Medulla oblongata (tissue), 1 donor: ENCODE measurements around the gene TMEM255B.
A peak's percentile ranks its signal among the peaks of the same experiment; 100 is the strongest.

Experiments
- DNase-seq: peaks from one replicate; pipeline ENCODE4 v3.0.0-alpha.2; 2015; ENCODE audit errors: extremely low spot score

The TMEM255B gene

GRCh38 chr13:113849546-113849945 is 90.5 kb downstream of the TMEM255B start:
- DNase-seq, result no peak

GRCh38 chr13:113849981-113850721 is 91.1 kb downstream of the TMEM255B start:
- DNase-seq, result no peak

GRCh38 chr13:113850722-113851479 is 91.9 kb downstream of the TMEM255B start:
- no peak for DNase-seq

- no peak for DNase-seq
These were observed 92.4 kb downstream of the TMEM255B start for GRCh38 chr13:113851480-113851803.

GRCh38 chr13:113851826-113852535 is 93.0 kb downstream of the TMEM255B start:
- DNase-seq, result no peak

- no peak for DNase-seq
These were observed 93.8 kb downstream of the TMEM255B start for GRCh38 chr13:113852536-113853517.

- no peak for DNase-seq
These were observed 94.7 kb downstream of the TMEM255B start for GRCh38 chr13:113853518-113854237.

GRCh38 chr13:113854238-113855011 is 95.4 kb downstream of the TMEM255B start:
- peak; percentile 76 for DNase-seq

- no peak for DNase-seq
These were observed 96.2 kb downstream of the TMEM255B start for GRCh38 chr13:113855012-113855921.

- DNase-seq, result no peak
These were observed 97.1 kb downstream of the TMEM255B start for GRCh38 chr13:113855931-113856715.

- DNase-seq, result no peak
These were observed 97.7 kb downstream of the TMEM255B start for GRCh38 chr13:113856716-113857065.

GRCh38 chr13:113857531-113858195 is 98.6 kb downstream of the TMEM255B start:
- DNase-seq, result no peak

GRCh38 chr13:113859311-113860050 is 100.5 kb downstream of the TMEM255B start:
- DNase-seq, result no peak

- DNase-seq, result no peak
These were observed 101.1 kb downstream of the TMEM255B start for GRCh38 chr13:113860051-113860664.

GRCh38 chr13:113860665-113861432 is 101.8 kb downstream of the TMEM255B start:
- DNase-seq, result no peak
